Frontal cortex (tissue), 4 donors: ENCODE results near the gene TMED4. TPM values are rescaled to one million over a fixed set of nuclear protein-coding genes. Genes with fewer than 3 reads are reported as not detected.

ENCODE experiments used
- DNase-seq, 2 donors: peaks; one replicate each; pipeline ENCODE4 v3.0.0; 2012; ENCODE audit warnings: low spot score in 2 of 2
- FAIRE-seq: peaks from 2 replicates; lab custom pipeline; 2012; peaks lifted over from hg19 to GRCh38; lab: Jason Lieb, UNC
- total RNA-seq: library from RNA; depleted of rRNA; stranded (reverse); fragments of >200 nt; gene quantifications from one replicate; pipeline ENCODE4 v1.2.3, GENCODE V29; 2014
- donor health status: control.
- donor health status: control.
- donor health status: control.

Gene TMED4
- total RNA-seq, 1 donor from 2014 or later = 73.4 TPM

DNA sequence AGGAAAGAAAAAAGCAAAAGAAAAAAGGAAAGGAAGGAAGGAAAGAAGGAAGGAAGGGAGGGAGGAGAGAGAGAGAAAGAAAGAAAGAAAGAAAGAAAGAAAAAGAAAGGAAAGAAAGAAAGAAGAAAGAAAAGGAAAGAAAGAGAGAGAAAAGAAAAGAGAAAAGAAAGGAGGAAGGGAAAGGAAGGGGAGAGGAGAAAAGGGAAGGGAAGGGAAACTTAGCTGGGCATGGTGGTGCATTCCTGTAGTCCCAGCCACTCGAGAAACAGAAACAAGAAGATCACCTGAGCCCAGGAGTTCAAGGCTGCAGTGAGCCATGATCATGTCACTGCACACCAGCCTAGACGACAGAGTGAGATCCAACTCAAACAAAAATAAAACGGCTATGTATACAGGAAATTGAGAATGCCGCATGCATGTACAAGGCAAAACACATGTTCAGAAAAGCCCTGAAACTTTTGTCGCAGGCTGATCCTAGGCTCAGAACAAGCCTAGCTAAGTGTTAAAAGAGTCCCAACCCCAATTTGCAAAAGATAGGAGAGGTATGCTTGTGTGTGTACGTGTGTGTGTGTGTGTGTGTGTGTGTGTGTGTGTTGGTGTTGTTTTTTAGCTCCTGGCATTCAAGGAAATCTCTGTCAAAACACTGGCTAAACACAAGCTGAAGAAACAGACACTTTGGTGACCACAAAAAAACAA, 34.3 kb downstream of the TMED4 start:
- FAIRE-seq = no peak
- DNase-seq = no peak

DNA sequence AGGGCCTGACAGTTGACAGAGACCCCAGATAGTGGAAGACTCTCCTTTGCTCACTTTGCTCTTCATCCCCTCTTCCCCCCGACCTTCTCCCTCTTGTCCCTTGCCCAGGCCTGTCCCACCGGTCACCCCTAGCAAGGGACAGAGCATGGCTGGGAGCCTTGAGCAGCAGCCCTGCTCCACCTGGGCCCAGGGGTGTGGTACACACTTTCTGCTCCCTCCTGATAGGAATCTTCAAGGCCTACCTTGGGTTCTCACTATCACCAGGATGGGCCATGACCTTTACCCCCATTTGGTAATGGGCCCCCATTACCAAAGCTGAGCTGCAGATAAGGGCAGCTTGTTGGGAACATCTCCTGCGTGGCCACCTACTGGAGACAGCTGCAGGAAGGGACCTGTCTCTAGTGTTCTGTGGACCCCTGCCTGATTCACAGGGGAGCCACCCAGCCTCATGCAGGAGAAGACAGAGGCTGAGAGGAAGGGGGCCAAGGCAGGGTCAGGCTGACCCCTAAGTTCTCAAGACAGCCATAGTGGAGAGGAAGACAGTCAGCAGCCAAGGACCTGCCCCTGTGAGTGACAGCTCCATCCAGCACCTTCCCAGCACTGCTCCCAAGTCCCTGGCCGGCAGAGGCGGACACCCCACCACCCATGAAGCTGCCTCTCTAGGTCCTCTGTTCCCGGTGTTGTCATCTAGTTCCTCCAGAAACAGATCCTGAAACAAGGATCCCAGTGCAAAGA, 40.0 kb downstream of the TMED4 start:
- no peak for DNase-seq
- no peak for FAIRE-seq

GRCh38 chr7:44541028-44541869, 40.8 kb downstream of the TMED4 start, which contains the start of gene NPC1L1:
NPC1L1 (minus strand) TSS chr7:44541330; CDS start chr7:44541259, 71 bp downstream.
- FAIRE-seq (no peak), DNase-seq (no peak)

DNA sequence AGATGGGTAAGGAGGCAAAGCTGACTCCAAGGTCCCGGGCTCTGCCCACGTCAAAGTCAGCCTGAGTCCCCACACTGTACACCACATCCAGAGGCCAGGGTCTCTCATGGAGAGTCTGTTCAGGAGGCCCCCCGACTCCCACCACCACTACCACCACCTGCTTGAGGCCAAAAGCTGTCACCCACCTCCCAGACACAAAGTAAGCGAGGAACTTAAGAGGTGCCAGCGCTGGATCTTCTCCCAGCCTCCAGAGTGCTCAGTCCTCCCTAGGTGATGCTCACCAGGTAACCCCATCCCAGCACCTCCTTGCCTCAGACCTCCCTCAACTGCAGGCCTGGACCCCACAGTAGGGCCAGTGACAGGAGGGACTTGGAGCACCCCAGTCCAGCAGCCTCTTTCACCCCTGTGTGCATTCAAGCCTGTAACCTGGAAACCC, 41.4 kb downstream of the TMED4 start:
- DNase-seq (no peak), FAIRE-seq (no peak)

DNA sequence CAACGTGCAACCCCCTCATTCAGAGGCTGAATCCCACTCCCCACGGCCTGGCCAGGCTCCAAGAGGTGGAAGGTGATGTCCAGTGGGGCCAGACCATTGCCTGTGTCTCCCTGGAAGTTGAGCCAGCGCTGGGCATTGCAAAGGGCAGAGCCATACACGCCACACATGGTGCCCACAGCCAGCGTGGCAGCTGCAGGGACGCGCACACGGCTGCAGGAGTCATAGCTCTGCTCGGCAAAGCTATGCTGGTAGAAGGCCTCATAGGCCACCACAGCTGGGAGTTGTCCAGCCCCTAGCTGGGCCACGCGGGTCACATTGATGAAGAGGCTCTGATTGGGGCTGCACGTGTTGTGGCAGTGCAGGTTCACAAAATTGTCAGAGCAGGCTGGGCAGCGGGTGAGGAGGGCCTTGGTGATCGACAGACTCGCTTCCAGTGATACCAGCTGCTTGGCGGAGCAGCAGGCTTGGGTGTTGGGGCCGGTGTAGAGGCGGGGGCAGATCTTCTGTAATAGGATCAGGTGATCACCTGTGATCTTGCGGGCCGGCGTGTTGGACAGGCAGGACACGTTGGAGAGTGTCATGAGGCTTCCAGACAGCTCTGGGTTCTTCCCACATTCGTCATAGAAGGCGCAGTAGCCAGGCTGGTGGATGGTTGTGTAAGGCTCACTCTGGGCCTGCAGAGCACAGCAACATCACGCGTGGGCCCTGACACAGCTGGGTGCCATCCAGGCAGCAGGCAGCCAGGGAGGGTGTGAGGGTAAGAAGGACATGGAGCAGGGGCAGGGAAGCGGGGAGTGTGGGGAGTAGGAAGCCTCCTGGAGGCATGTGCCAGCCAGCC, 42.1 kb downstream of the TMED4 start:
- FAIRE-seq (no peak), DNase-seq (no peak)

DNA sequence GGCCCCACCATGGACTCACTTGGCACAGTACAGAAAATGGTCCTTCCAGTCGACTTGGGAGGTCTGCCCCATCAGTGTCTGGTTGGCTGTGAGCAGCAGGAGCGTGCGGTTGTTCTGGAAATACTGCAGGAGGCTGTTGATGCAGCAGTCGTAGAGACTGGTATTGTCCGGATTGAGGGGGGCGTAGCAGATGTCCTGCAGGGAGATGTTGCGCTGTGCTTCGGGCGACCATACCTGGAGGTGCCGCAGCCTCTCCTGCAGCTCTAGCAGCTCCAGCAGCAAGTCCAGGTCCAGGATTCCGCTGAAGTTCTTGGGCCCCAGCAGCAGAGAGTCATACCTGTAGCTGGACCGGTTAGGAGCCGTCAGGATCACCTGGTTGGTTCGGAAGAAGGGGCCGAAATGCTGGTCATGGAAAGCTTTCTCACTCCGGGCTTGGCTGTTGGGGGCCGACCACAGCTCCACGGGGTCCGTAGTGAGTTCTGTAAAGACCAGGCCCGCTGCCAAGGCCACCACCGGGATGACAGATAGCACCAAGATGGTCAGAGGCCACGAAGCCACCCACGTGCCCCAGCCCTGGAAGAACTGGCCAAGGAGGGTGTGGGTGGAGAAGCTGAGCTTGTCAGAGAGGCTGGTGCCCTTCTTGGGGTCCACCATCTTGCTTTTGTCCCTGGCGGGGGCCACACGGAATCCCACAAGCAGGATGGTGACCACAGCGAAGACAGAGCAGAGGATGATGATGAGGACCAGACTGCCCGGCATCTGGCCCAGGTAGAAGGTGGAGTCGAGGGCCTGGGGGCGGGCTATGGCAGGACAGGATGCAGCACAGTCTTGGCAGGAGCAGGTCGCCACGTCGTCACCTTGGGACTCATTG, 43.0 kb downstream of the TMED4 start:
- no peak for FAIRE-seq
- DNase-seq = no peak

GRCh38 chr7:44538093-44538797, 43.8 kb downstream of the TMED4 start:
- DNase-seq (no peak), FAIRE-seq (no peak)

DNA sequence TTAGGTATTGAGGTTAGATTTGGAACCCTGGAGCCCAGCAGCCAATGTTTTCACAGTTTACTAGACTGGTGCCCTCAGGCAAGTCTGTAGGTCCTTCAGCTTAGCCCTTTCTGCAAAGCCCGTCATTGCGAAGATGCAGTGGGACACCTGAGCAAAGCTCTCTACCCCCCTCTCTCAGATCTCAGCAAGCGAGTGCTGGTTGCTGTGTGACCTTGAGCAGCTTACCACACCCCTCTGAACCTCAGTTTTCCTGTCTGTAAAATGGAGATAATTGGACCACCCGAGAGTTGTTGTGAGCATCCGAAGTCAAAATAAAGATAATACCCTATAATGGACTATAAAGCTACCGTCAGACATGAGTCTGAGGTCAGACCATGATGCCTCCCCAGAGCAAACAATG, 44.6 kb downstream of the TMED4 start:
- DNase-seq = no peak
- no peak for FAIRE-seq

DNA sequence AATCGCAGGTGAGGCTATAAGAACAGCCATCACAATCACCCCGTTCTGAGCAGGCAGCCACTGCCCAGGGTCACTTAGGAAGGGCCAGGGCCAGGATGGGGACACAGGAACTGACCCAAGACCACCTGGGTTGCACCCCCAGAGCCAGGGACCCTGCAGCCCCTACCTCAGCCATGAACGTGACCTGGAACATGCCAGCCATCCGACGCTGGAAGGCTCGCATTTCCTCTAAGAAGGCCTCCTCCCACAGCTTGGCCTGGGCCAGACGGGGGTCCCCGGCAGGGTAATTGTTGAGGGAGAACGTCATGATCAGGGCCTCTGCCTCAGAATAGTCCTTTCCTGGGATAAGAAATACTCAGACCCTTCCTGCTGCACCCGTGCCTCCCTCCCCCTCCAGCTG, 45.9 kb downstream of the TMED4 start:
- FAIRE-seq (no peak), DNase-seq (no peak)

- DNase-seq = no peak
- no peak for FAIRE-seq
Measured at GRCh38 chr7:44535348-44536064, 46.5 kb downstream of the TMED4 start.

DNA sequence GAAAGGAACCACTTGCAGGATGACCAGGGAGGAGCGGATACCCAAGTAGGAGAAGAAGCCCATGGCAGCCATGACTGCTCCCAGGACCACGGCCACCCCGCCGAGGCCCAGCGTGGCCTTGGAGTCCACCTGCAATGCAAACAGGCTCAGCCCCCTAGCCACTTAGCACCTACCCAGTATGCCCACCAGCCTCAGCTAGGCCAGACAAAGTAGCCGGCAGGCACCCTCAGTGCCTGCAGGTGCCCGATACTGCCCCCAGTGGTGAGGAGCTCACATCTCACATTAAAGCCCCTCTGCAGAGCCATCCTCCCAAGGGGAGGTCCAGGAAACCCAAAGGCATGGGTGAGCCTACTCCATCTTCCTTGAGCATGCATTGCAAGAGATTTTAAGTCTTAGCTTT, 47.5 kb downstream of the TMED4 start:
- FAIRE-seq (no peak), DNase-seq (peak in 1 of 2 donors; percentile 32)

- FAIRE-seq = no peak
- no peak for DNase-seq
Measured at GRCh38 chr7:44534087-44534486, 47.9 kb downstream of the TMED4 start.

DNA sequence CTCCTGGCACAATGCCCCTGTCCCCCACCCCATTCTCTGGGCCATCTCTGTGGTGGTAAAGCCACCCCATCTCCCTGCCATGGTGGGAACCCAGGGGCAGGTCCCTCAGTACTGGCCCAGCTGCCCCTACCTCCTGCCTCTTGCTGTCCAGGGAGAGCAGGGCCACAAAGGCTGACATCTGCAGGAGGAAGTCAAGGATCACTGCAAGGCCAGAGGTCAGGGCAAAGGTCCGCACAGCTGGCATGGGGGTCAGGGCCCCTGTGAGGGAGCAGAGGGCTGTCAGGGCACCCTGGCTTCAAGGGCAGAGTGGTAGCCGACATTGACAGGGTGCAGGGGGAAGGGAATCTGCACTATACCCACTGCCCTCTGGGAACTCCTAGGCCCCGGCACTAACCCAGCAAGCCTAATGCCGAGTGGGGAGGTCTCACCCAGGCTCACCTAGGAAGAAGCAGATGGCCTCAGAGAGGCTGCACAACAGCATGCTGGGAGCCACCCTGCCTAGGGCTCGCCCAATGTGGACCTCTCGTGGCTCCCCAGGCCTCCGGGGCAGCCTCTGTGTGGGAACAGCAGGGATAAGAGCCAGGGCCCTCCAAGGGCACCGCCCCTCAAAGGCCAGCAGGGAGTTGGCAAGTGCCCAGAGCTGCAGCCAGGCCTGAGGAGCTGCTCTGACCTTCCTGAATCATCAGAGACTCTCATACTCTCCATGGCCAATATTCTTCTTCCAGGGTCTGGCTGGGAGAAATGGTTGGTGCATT, 48.6 kb downstream of the TMED4 start:
- FAIRE-seq (no peak), DNase-seq (no peak)

DNA sequence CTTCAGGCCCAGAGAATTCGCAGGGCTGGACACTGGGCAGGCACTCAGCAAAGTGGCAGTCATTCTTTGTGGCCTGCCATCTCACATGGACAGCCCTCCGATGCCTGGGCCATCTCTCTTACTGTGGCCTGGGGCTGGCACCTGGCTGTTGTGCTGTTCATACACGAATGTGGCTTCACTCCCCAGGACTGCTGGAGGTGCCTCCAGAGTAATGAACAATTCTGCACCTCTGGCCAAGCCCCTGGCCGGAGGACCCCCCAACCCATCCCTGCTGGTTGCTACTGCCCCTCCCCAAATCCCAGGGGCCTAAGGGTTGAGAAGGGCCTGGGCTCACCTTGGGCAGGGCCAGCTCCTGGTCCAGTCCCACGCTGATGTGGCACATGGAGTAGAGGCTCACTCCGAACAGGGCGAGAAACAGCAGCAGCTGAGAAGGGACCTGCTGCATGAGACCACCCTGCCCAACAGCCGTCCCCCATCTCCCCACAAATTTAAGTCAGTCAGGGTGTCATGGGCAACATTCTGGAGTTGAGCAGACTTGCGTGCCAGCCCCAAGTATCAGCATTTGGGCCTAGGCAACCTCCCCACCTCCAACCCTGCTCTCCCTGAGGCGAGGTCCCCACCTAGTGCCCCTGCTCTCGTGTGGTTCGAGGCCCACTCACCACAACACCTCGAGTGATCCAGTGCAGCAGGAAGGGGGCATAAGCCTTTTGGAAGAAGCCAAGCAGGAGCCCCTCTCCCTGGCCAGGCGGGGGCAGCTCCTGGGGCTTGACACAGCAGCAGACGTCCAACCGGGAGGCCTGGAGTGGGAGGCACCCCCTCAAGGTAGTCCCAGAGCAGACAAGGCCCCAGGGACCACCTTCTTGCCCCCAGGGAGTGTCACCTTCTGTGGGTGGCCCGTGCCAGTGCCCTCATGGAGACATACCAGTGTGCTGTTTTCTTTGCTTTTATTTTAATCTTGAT, 50.3 kb downstream of the TMED4 start:
- FAIRE-seq = no peak
- no peak for DNase-seq

DNA sequence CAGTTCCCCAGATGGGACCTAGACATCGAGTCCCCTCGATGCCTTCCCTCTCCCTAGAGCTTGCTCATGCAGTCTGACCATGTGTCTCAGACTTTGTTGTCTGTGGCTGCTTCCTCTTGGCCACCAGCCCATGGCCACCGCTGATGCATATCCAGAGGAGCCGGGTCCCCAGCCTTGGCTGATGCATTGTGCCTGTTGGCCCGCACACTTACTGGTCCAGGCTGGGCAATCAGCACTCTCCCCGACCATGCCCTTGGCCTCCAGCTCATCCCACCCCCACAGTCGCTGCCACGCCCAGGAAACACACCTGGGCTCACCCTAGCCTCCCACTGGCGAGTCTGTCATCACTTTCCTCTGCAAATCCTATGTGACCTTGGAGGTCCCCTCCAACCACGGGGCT, 51.0 kb downstream of the TMED4 start:
- DNase-seq (no peak), FAIRE-seq (no peak)
